ENCODE data around the gene ZNF77.
A peak's percentile ranks its signal among the peaks of the same experiment; 100 is the strongest.
"Not testable (repeated sequence)": the region's sequence is repeated elsewhere in the genome, so short reads cannot be mapped to it uniquely, and the experiment has no call there.

Gene ZNF77

DNA sequence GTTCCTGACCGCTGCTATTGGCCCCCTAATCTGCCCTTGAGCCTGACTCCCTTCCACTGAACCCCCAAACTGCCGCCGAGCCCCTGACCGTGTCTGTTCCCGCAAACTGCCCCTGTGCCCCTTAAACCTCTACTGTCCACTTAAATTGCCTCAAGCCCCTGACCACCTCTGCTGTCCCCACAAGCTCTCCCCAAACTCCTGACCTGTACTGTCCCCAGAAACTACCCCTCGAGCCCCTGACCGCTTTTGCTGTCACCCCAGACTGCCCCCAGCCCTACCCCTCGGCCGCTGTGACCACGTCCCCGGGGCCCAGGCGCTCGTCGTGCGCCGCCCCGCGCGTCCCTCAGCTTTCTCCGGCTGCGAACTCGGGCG is 382 bp downstream of the ZNF77 start:
- Histone ChIP-seq H3K36me3 (ENCODE audit: insufficient read depth, low read length) (peaks cover 4% of the 10 kb centered on the region), H3K4me3 (peak overlapping the region; percentile 95), H3K27ac (no peak overlapping the region), H3K9ac (ENCODE audit: insufficient read length) (peak overlapping the region; percentile 87), H3K9me3 (ENCODE audit: low read depth, low read length) (no peaks in the 10 kb centered on the region)
- no peak for TF ChIP-seq FOXP2 (optimal IDR thresholded peaks at IDR 0.05; ENCODE audit: control extremely low read depth, extremely low read length, insufficient read depth)
- no peak for TF ChIP-seq POLR2AphosphoS5 (IDR thresholded peaks at IDR 0.05; ENCODE audit: borderline replicate concordance, low read depth, low read length)
- no peak for TF ChIP-seq EZH2 (IDR thresholded peaks at IDR 0.05)
- no peak for DNase-seq (ENCODE audit: low read depth, low spot score)

DNA sequence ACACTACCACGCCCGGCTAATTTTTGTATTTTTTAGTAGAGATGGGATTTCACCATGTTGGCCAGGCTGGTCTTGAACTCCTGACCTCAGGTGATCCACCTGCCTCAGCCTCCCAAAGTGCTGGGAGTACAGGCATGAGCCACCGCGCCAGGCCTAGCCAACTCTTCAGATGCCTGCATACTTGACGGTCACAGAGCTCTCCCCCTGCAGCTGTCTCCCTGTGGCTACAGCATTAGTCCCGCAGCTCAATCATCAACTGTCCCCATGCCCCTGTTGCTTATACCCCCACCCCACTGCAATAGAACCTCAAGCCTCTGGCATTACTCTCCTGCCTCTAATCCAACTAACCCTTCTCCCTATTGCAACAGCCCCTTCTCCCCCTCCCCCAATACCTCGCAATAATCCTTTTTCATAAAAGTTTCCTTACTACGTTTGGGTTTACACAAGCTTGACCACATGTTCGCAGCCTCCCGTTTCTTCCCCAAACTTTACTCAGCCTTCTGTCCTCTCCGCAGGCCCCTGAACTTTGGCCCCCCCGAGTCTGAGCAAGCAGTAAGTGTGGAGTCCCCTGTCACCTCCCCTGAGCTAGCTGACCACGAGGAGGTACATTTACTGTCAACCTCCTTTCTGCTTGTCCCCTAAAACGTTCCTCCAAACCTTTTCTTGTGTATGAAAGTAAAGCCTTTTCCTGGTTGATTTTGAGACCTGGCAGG is 1.7 kb downstream of the ZNF77 start:
- no peak for DNase-seq (ENCODE audit: low read depth, low spot score)
- Histone ChIP-seq H3K4me3 (no peak overlapping the region), H3K27ac (no peak overlapping the region), H3K9me3 (ENCODE audit: low read depth, low read length) (no peaks in the 10 kb centered on the region), H3K36me3 (ENCODE audit: insufficient read depth, low read length) (peaks cover 8% of the 10 kb centered on the region), H3K9ac (ENCODE audit: insufficient read length) (no peak overlapping the region)
- TF ChIP-seq POLR2AphosphoS5 (IDR thresholded peaks at IDR 0.05; ENCODE audit: borderline replicate concordance, low read depth, low read length) (no peak), FOXP2 (optimal IDR thresholded peaks at IDR 0.05; ENCODE audit: control extremely low read depth, extremely low read length, insufficient read depth) (no peak), EZH2 (IDR thresholded peaks at IDR 0.05) (no peak)

DNA sequence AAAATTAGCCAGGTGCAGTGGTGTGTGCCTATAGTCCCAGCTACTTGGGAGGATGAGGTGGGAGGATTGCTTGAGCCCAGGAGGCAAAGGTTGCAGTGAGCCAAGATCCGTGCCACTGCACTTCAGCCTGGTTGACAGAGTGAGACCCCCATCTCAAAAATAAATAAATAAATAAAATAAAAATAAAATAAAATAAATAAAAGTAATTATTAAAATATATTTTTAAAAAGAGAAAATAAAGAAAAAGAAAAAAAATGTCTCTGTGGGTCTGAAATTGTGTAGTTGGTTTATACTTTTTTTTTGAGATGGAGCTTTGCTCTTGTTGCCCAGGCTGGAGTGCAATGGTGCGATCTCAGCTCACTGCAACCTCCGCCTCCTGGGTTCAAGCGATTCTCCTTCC is 8.9 kb downstream of the ZNF77 start:
- peaks cover 16% of the 10 kb centered on the region for H3K9me3 ChIP-seq (ENCODE audit: low read depth, low read length)
- peaks cover 50% of the 10 kb centered on the region for H3K36me3 ChIP-seq (ENCODE audit: insufficient read depth, low read length)
- not testable (repeated sequence) for H3K27ac ChIP-seq; H3K4me3 ChIP-seq; H3K9ac ChIP-seq (ENCODE audit: insufficient read length); DNase-seq (ENCODE audit: low read depth, low spot score)

DNA sequence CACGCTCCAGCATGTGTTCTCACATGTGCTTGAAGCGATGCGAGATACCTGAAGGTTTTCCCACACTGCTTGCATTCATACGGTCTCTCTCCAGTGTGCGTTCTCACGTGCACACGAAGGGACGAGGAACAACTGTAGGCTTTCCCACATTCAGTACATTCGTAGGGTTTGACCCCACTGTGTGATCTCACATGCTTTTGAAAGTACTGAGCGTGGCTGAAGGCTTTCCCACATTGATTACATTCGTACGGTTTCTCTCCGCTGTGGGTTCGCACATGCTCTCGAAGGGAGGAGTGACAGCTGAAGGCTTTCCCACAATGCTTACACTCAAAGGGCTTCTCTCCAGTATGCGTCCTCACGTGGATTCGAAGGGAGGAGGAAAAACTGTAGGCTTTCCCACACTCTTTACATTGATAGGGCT is 11.3 kb downstream of the ZNF77 start:
- no peak overlapping the region for H3K9ac ChIP-seq (ENCODE audit: insufficient read length)
- peaks cover 45% of the 10 kb centered on the region for H3K36me3 ChIP-seq (ENCODE audit: insufficient read depth, low read length)
- no peak for DNase-seq (ENCODE audit: low read depth, low spot score)
- H3K4me3 ChIP-seq = no peak overlapping the region
- no peak for TF ChIP-seq POLR2AphosphoS5 (IDR thresholded peaks at IDR 0.05; ENCODE audit: borderline replicate concordance, low read depth, low read length)
- no peak overlapping the region for H3K27ac ChIP-seq
- H3K9me3 ChIP-seq (ENCODE audit: low read depth, low read length) = peaks cover 16% of the 10 kb centered on the region

DNA sequence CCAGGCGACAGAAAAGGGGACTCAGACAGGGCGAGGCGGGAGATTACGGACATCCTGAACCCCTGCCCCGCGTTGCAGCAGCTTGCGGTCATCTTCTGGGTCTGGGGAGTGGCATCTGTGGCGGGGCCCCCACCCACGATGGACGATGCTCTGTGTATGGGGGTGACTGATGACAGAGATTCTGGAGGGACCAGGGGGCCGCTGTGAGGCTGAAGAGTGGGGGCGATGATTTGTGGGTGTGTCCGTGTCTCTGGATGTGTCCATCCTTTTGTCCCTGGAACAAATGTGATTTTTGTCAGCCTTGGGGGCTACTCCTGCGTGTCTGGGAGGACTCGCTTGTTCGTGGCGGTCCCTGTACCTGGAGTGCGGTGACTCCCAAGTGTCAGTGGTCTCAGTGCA is 17.7 kb downstream of the ZNF77 start:
- no peak for DNase-seq (ENCODE audit: low read depth, low spot score)
- H3K9ac ChIP-seq (ENCODE audit: insufficient read length) = no peak overlapping the region
- peaks cover 4% of the 10 kb centered on the region; the same call in 1 of the 2 replicates for H3K36me3 ChIP-seq (ENCODE audit: insufficient read depth, low read length)
- H3K27ac ChIP-seq = no peak overlapping the region
- H3K9me3 ChIP-seq (ENCODE audit: low read depth, low read length) = no peaks in the 10 kb centered on the region
- H3K4me3 ChIP-seq = no peak overlapping the region
- TF ChIP-seq EZH2 (IDR thresholded peaks at IDR 0.05) (no peak), FOXP2 (optimal IDR thresholded peaks at IDR 0.05; ENCODE audit: control extremely low read depth, extremely low read length, insufficient read depth) (no peak), POLR2AphosphoS5 (IDR thresholded peaks at IDR 0.05; ENCODE audit: borderline replicate concordance, low read depth, low read length) (no peak)

DNA sequence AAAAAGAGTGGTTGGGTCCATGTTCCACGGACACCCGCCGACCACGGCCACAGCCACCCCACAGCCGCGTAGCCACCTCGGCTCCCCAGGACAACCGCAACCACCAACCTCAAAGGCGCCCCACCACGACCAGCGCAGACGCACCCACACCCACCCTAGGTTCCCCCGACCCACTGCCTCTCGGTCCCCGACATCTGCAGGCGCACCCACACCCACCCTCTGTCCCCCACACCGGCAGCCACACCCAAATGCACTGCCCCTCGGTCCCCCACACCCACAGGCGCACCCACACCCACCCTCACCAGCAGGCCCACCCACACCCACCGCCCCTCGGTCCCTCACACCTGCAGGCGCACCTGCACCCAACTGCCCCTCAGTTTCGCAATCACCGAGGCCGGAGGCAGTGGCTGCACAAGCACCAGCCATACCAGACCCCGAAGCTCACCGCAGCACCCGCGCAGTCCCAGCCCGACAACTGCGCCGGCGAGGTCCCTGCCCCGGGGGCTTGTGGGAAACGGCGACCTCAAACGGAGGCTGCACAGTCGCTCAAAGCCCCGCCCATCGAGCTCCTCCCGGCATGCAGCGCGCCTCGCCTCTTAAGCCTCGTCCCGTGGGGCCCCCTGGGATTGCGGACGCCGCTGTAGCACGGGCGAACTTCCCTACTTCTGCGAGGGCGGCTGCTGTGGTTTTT is 18.3 kb downstream of the ZNF77 start:
- H3K36me3 ChIP-seq (ENCODE audit: insufficient read depth, low read length) = peaks cover 4% of the 10 kb centered on the region; the same call in 1 of the 2 replicates
- TF ChIP-seq POLR2AphosphoS5 (IDR thresholded peaks at IDR 0.05; ENCODE audit: borderline replicate concordance, low read depth, low read length) = no peak
- TF ChIP-seq FOXP2 (optimal IDR thresholded peaks at IDR 0.05; ENCODE audit: control extremely low read depth, extremely low read length, insufficient read depth) = no peak
- TF ChIP-seq EZH2 (IDR thresholded peaks at IDR 0.05) = no peak
- no peak overlapping the region for H3K27ac ChIP-seq
- H3K9ac ChIP-seq (ENCODE audit: insufficient read length) = no peak overlapping the region
- no peaks in the 10 kb centered on the region for H3K9me3 ChIP-seq (ENCODE audit: low read depth, low read length)
- no peak for DNase-seq (ENCODE audit: low read depth, low spot score)
- H3K4me3 ChIP-seq = no peak overlapping the region

DNA sequence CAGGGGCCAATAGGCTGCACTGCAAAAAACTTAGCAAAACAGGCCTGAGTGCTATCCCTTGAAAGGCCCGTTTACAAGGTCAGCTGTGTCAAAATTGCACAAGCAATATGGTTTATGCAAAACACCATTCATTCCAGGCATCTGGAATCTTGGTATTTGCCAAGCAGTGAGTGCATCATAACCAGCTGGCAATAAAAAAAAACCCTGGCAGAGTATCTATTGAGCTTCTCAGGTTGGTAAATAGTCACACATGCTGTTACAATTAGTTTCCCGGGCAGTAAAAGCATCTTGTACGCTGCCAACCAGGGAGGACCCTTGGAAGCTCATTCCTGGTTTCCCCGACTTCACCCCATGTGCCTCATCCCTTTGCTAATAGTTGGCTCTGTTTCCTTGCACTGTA is 21.3 kb downstream of the ZNF77 start:
- DNase-seq (ENCODE audit: low read depth, low spot score) = no peak
- no peak overlapping the region for H3K4me3 ChIP-seq
- H3K9me3 ChIP-seq (ENCODE audit: low read depth, low read length) = 0 out of 2 replicates have a peak, but pooled peaks cover 3% of the 10 kb centered on the region
- no peak overlapping the region for H3K9ac ChIP-seq (ENCODE audit: insufficient read length)
- 0 out of 2 replicates have a peak overlapping the region, but pooled peaks have one; percentile 49 for H3K27ac ChIP-seq
- TF ChIP-seq FOXP2 (optimal IDR thresholded peaks at IDR 0.05; ENCODE audit: control extremely low read depth, extremely low read length, insufficient read depth) (no peak), EZH2 (IDR thresholded peaks at IDR 0.05) (no peak)
- peaks cover 4% of the 10 kb centered on the region; the same call in 1 of the 2 replicates for H3K36me3 ChIP-seq (ENCODE audit: insufficient read depth, low read length)

DNA sequence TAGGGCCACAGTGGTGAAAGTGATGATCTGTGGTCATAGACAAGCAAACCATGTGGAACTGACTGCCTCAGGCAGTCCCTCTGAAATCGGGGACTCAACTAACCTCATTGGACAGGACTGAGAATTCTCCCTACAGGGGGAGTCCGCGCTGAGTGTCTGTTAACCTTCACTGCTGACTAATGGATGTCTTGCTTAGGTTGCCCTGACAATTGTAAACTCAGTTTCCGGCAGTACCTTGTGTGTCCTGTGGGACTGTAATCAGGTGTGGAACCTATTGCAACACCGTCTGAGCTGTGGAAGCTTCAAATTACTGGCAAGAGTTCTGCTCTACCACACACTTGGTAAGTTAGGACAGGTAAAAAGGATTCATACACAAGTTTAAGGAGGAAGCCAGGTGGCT is 21.8 kb downstream of the ZNF77 start:
- DNase-seq (ENCODE audit: low read depth, low spot score) = no peak
- Histone ChIP-seq H3K36me3 (ENCODE audit: insufficient read depth, low read length) (peaks cover 9% of the 10 kb centered on the region), H3K27ac (no peak overlapping the region), H3K4me3 (no peak overlapping the region), H3K9ac (ENCODE audit: insufficient read length) (no peak overlapping the region), H3K9me3 (ENCODE audit: low read depth, low read length) (0 out of 2 replicates have a peak, but pooled peaks cover 4% of the 10 kb centered on the region)
- TF ChIP-seq EZH2 (IDR thresholded peaks at IDR 0.05) = no peak
- TF ChIP-seq POLR2AphosphoS5 (IDR thresholded peaks at IDR 0.05; ENCODE audit: borderline replicate concordance, low read depth, low read length) = no peak
- TF ChIP-seq FOXP2 (optimal IDR thresholded peaks at IDR 0.05; ENCODE audit: control extremely low read depth, extremely low read length, insufficient read depth) = no peak

All from SK-N-MC (cell line).